NCI-H2227 (cell line): ENCODE results near the gene FHIP2A.
"Not testable (repeated sequence)": the region's sequence is repeated elsewhere in the genome, so short reads cannot be mapped to it uniquely, and the experiment has no call there.

ENCODE experiments used
- DNase-seq: peaks from one replicate; lab custom pipeline; 2025; ENCODE audit not compliant: unreplicated experiment; lab: John Stamatoyannopoulos, UW

Gene FHIP2A

GRCh38 chr10:114821293-114821914, at the start of gene FHIP2A:
Gene FHIP2A, plus strand, starts transcription at chr10:114821780. Its CDS starts 299 bp downstream, at chr10:114822079.
- peak; percentile 85 for DNase-seq

GRCh38 chr10:114772496-114773196, 48.9 kb upstream of the FHIP2A start:
- no peak for DNase-seq

- no peak for DNase-seq
Measured at GRCh38 chr10:114773197-114773532, 48.4 kb upstream of the FHIP2A start.

DNA sequence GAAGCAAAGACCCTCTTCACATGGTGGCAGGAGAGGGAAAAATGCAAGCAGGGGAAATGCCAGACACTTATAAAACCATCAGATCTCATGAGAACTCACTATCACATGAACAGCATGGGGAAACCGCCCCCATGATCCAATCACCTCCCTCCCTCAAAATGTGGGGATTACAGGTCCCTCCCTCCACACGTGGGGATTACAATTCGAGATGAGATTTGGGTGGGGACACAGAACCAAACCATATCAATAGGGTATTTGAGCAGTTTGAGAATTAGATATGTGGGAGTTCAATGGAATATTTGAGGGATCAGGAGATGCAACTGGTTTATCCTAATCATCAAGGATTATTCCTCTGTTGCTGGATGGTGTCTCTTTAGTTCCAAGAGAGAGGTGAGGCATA, 46.5 kb upstream of the FHIP2A start:
- not testable (repeated sequence) for DNase-seq

- DNase-seq, result no peak
Measured at GRCh38 chr10:114777415-114777814, 44.2 kb upstream of the FHIP2A start.

DNA sequence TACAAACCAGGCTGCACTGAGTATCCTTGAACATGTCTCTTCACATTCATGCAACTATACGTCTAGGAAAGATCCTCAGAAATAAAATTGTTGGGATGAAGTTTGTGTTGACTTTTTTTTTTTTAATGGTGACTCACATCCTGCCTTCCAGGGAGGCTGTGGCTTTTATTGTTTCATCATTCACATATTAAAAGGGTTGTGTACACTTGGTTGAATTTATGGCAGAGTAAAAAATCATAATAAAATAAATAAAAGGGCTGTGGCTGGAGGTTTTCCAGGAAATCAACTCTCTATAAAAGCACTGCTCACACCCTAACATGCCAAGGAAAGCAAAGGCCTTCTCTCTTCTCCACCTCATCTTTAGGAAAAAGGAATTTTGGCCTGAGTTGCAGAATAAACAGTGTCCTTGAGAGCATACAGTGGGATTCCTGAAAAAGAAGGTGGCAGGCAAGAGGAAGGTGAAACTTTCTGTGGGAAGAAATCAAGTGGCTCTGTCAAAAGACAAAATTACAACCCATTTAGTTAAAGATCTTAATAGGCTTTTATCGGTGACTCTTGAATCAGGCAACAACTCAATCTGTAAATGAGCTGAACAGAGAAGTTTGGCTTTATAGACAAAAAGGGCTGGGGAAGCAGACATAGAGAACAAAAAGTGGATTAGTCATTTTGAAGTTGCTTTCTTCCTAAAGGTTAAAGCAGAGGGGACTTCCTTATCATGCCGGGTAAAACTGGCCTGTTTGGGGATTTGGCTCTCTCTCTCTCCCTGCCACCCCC, 41.6 kb upstream of the FHIP2A start:
- DNase-seq, result no peak

DNA sequence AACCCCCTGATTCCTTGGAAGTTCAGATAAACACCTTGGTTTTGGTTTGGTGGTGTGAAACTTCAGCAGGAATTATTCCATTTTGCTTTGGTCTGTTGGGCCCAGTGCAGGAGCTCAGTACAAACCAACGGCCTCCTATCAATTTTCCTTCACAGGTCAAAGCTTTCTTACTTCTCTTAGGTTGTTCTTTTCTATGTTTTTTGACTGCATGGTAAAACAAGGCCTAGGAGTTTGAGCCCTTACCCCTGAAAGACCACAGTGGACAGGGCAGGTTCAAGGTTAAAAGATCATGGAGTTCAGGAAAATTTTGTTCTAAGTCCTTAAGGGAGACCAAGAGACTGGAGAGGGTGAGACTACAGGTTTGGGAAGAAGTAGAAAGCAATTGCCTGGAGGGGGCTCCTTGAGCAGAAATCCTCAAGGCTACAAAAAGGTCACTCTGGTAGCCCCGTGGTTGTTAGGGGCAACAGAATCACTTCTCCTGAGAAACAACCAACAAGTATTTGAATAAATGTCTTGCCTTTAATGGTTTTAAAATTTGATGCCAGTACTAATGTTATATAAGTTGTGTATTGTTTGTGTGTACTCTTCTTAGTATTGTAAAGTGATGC, 40.9 kb upstream of the FHIP2A start:
- no peak for DNase-seq

DNA sequence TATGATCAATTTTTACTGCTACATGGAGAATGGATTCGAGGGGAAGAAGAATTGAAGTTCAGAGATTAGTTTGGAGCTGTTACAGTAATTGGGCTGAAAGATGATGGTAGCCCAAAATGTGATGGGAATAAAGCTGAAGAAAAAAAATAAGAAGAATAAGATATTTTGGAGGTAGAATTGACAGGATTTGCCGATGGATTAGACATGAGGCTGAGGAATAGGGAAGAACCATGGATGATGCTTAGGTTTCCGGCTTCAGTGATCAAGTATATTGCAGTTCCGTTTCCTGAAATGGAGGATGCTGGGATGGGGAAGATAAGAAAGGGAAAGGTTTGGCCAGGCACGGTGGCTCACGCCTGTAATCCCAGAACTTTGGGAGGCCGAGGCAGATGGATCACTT, 38.9 kb upstream of the FHIP2A start:
- no peak for DNase-seq

DNA sequence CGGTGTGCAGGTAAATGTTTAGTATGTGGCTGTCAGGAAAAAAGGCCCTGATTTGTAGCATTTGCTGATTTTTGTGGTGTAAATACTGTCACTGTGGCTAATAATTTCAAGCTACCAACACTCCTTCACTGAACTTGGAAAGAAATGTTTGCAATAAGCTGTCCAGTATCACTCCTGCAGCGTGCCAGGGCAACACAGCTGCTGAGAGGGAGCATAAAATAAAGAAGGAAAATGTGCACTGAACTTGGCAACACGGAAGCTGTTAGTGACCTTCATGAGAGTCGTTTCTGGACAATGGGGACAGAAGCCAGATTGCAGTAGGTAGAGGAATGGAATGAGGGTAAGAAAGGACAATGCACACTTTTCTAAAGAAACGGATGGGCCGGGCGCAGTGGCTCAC, 37.9 kb upstream of the FHIP2A start:
- no peak for DNase-seq

- peak; percentile 13 for DNase-seq
Measured at GRCh38 chr10:114786492-114786891, 35.1 kb upstream of the FHIP2A start.

- not testable (repeated sequence) for DNase-seq
Measured at GRCh38 chr10:114787131-114787530, 34.4 kb upstream of the FHIP2A start.

DNA sequence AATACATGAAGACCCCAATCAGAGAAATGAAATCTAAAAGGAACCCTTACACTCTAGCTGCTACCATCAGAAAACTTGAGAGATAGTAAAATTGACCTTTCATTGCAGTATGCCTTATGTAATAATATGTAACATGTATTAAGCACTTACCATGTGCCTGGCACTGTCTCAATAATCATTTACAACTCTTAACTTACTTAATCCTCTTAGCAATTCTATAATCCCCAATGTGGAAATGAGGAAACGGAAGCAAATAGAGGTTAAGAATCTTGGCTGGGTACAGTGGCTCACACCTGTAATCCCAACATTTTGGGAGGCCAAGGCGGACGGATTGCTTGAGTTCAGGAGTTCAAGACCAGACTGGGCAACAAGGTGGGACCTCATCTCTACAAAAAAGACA, 29.8 kb upstream of the FHIP2A start:
- DNase-seq, result no peak

DNA sequence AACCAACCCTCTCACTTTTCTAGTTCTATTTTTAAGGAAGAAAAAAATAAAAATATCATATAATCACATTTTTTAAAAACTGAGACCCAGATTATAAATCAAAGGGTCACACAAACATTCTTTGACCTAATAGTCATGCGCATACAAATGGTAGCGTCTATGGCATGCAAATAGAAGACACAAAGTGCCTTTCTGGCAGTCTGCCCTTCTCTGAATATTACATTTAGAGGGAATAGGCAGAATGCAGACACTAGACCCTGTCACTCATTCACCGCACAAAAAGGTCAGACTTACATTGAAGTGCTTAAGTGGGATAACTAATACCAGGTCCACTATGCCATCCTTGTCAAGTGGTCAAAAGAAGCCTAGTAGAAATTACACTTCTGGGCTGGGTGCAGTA, 26.5 kb upstream of the FHIP2A start:
- DNase-seq, result peak; percentile 7

DNA sequence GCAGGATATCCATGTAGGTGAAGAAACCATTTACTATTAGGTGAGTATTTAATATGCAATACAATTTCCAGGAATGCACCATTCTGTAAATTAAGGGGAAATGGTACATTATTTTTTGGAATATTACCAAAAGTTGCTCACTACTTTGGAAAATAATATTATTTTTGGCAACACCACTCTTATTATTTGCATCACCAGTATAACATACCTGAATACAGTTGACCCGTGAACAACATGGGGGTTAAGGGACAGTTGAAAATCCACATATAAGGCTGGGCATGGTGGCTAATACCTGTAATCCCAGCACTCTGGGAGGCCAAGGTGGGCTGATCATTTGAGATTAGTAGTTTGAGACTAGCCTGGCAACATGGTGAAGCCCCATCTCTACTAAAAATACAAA, 21.2 kb upstream of the FHIP2A start:
- no peak for DNase-seq

- no peak for DNase-seq
Measured at GRCh38 chr10:114801411-114801813, 20.2 kb upstream of the FHIP2A start.

DNA sequence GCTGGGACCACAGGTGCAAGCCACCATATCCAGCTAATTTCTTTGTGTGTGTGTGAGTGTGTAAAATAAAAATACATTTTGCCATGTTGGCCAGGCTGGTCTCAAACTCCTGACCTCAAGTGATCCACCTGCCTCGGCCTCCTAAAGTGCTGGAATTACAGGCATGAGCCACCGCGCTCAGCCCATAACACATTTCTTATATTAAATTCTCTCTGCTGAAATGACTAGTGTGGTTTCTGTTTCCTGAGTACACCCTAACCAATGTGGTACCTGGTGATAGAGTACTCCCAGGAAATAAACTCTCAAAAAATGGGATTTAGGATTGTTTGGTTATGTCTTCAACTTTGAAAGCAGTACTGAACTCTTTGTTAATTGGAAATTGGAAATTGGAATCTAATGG, 19.4 kb upstream of the FHIP2A start:
- DNase-seq, result no peak

DNA sequence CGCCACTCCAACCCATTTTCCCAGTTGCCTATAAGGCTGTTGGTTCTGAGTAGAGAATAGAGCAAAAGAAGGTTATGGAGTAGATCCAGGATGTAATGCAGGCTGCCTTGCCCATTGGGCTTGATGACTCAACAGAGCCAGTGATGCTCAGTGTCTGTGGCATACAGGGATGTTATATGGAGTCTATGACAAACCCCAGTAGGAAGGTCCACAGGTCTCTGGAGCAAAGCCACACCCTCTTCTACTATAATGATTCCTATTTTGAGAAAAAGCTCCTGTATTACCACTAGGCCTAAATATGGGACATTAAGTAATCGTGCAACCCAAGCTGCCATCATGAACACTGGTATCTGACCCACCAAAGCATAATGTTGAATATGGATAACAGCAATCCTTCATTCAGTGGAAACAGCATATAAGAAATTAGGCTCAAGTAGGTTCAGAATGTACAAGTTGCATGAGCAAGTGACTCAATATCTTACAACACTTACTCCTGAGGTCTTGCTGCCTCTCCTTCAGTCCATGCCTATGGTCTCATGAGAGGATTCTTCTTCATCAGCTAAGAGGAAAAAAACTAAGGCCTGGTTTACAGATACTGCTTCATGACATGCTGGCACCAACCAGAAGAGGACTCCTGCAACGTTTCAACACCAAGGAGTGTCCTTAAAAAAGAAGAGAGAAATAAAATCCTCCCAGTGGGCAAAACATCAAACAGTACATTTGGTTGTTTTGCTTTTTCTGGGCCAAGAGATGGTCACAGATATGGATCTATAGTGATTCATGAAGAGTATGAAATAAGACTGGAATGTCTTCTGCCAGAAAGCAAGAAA, 14.8 kb upstream of the FHIP2A start:
- DNase-seq, result no peak

- no peak for DNase-seq
Measured at GRCh38 chr10:114808982-114809381, 12.6 kb upstream of the FHIP2A start.

GRCh38 chr10:114810926-114811325, 10.7 kb upstream of the FHIP2A start:
- DNase-seq, result no peak

- DNase-seq, result no peak
Measured at GRCh38 chr10:114811862-114812261, 9.7 kb upstream of the FHIP2A start.

GRCh38 chr10:114815791-114816190, 5.8 kb upstream of the FHIP2A start:
- DNase-seq, result no peak
